ENCODE data around the gene ARRB1.

DNA sequence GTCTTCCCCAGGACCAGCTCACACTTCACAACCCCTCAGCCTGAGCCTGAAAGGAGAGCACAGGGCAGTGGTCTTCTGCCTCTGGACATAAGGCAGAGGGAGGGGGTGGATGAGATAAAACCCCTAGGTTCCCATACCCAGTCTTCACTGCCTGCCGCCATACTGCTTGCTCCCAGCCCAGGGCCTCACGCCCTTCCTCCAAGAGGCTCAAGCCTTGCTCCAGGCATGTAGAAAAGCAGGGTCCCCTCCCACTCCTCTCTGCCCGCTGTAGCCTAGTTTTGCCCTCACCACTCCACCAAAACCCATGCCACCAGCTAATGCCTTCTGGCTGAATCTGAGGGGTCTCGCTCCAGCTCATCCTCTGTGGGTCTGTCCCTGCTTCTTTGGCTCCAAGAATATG, 5.2 kb downstream of the ARRB1 start:
- TF ChIP-seq, protein P1, sequence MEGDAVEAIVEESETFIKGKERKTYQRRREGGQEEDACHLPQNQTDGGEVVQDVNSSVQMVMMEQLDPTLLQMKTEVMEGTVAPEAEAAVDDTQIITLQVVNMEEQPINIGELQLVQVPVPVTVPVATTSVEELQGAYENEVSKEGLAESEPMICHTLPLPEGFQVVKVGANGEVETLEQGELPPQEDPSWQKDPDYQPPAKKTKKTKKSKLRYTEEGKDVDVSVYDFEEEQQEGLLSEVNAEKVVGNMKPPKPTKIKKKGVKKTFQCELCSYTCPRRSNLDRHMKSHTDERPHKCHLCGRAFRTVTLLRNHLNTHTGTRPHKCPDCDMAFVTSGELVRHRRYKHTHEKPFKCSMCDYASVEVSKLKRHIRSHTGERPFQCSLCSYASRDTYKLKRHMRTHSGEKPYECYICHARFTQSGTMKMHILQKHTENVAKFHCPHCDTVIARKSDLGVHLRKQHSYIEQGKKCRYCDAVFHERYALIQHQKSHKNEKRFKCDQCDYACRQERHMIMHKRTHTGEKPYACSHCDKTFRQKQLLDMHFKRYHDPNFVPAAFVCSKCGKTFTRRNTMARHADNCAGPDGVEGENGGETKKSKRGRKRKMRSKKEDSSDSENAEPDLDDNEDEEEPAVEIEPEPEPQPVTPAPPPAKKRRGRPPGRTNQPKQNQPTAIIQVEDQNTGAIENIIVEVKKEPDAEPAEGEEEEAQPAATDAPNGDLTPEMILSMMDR (IDR thresholded peaks at IDR 0.05) = no peak
- TF ChIP-seq, protein P2, sequence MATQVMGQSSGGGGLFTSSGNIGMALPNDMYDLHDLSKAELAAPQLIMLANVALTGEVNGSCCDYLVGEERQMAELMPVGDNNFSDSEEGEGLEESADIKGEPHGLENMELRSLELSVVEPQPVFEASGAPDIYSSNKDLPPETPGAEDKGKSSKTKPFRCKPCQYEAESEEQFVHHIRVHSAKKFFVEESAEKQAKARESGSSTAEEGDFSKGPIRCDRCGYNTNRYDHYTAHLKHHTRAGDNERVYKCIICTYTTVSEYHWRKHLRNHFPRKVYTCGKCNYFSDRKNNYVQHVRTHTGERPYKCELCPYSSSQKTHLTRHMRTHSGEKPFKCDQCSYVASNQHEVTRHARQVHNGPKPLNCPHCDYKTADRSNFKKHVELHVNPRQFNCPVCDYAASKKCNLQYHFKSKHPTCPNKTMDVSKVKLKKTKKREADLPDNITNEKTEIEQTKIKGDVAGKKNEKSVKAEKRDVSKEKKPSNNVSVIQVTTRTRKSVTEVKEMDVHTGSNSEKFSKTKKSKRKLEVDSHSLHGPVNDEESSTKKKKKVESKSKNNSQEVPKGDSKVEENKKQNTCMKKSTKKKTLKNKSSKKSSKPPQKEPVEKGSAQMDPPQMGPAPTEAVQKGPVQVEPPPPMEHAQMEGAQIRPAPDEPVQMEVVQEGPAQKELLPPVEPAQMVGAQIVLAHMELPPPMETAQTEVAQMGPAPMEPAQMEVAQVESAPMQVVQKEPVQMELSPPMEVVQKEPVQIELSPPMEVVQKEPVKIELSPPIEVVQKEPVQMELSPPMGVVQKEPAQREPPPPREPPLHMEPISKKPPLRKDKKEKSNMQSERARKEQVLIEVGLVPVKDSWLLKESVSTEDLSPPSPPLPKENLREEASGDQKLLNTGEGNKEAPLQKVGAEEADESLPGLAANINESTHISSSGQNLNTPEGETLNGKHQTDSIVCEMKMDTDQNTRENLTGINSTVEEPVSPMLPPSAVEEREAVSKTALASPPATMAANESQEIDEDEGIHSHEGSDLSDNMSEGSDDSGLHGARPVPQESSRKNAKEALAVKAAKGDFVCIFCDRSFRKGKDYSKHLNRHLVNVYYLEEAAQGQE (IDR thresholded peaks at IDR 0.05; ENCODE audit: insufficient read depth in 1 of 2, low read depth in 2 of 2, low read length in 1 of 2) = no peak
- no peak for TF ChIP-seq SIN3A (IDR thresholded peaks at IDR 0.05; ENCODE audit: borderline replicate concordance, insufficient read depth, low read depth, low read length)
- TF ChIP-seq POLR2AphosphoS5 (IDR thresholded peaks at IDR 0.05; ENCODE audit: low read depth, low read length) = no peak
- no peak for TF ChIP-seq TCF7L2 (IDR thresholded peaks at IDR 0.05; ENCODE audit: low read depth, low read length)
